HCT116 (cell line): ENCODE data around the gene HYAL2. TPM values are rescaled to one million over a fixed set of nuclear protein-coding genes. Genes with fewer than 3 reads are reported as not detected.
A peak's percentile ranks its signal among the peaks of the same experiment; 100 is the strongest.

Experiments
- ATAC-seq: fragments of 200-7000 bp; cut with Tn5 transposase; 2 replicates; pipeline ENCODE4 v1.9.1; 2020; ENCODE audit warnings: mild to moderate bottlenecking, moderate library complexity
- BruUV-seq: library from RNA; stranded (reverse); fragments of 400-500 nt; replicated peaks from 2 replicates; lab custom pipeline; 2021; lab: Mats Ljungman, UMichigan
- CTCF ChIA-PET: fragments of 300-600 bp; sonication (Branson Sonifier 250); formaldehyde crosslinking; loops from one replicate; lab custom pipeline; 2021; ENCODE audit warnings: antibody characterized with exemption; lab: Charles Lee
- POLR2A ChIA-PET: fragments of 300-600, 350-600 bp; sonication (Branson Sonifier 250); formaldehyde crosslinking; loops from one replicate; lab custom pipeline; 2021; ENCODE audit warnings: antibody characterized with exemption; lab: Charles Lee
- RAD21 ChIA-PET, 2 experiments: fragments of 300-600 bp; sonication (Branson Sonifier 250); formaldehyde crosslinking; loops; one replicate each; lab custom pipeline; 2023; ENCODE audit warnings: low total read pairs in 2 of 2; ENCODE audit not compliant: uncharacterized antibody in 2 of 2, unreplicated experiment in 2 of 2, low non-redundant PET in 1 of 2; lab: Charles Lee
- DNase-seq: peaks from one replicate; pipeline ENCODE4 v3.0.0-alpha.2; 2010; ENCODE audit warnings: low read depth, low spot score
- H2AFZ ChIP-seq: fragments of 200-600 bp; shearing (Covaris generic), sonication (generic); 2 replicates; pipeline ENCODE4 v1.6.1; 2017; ENCODE audit warnings: low read depth, mixed run types, mixed read lengths, antibody characterized with exemption, low read length; ENCODE audit not compliant: poor library complexity, severe bottlenecking
- H3K27ac ChIP-seq: 2 replicates; pipeline ENCODE4 v1.5.1; 2012; ENCODE audit warnings: low read depth, low read length
- H3K27me3 ChIP-seq: fragments of 200-600 bp; sonication (generic); 2 replicates; pipeline ENCODE4 v1.6.1; 2016; ENCODE audit warnings: mixed run types, low read length, mixed read lengths; ENCODE audit not compliant: insufficient read depth
- H3K36me3 ChIP-seq, 2 experiments: fragments of 200-500 bp in 1 of 2; fragments of 200-600 bp in 1 of 2; sonication (Bioruptor generic) in 1 of 2; sonication (generic) in 1 of 2; 2 replicates each; pipeline versions ENCODE4 v1.5.1 to v1.6.1; 2014 to 2016; ENCODE audit warnings: low read length in 2 of 2, inconsistent platforms in 1 of 2, mixed read lengths in 1 of 2, mixed run types in 1 of 2; ENCODE audit not compliant: insufficient read depth in 2 of 2, control insufficient read depth in 1 of 2
- H3K4me1 ChIP-seq, 2 experiments: fragments of 200-600 bp in 1 of 2; sonication (generic) in 1 of 2; 2 replicates each; pipeline versions ENCODE4 v1.5.1 to v1.6.1; 2012 to 2017; ENCODE audit warnings: low read length in 2 of 2, inconsistent platforms in 1 of 2, mild to moderate bottlenecking in 1 of 2, mixed read lengths in 1 of 2, mixed run types in 1 of 2, moderate library complexity in 1 of 2; ENCODE audit not compliant: insufficient read depth in 2 of 2, control insufficient read depth in 1 of 2
- H3K4me2 ChIP-seq: fragments of 200-600 bp; sonication (generic); 2 replicates; pipeline ENCODE4 v1.6.1; 2017; ENCODE audit warnings: mixed run types, low read length, mixed read lengths
- H3K4me3 ChIP-seq, 2 experiments: fragments of 200-600 bp in 1 of 2; sonication (generic) in 1 of 2; replicated peaks in 1 of 2; 2 replicates each; pipeline ENCODE4 v1.5.1; 2011 to 2016; ENCODE audit warnings: low read length in 2 of 2, control low read depth in 1 of 2, low read depth in 1 of 2, mild to moderate bottlenecking in 1 of 2, mixed read lengths in 1 of 2, mixed run types in 1 of 2
- H3K79me2 ChIP-seq: fragments of 200-600 bp; sonication (generic); 2 replicates; pipeline ENCODE4 v1.6.1; 2017; ENCODE audit warnings: mild to moderate bottlenecking, mixed run types, low read length, moderate library complexity, mixed read lengths; ENCODE audit not compliant: insufficient read depth
- H3K9ac ChIP-seq: fragments of 200-600 bp; sonication (generic); 2 replicates; pipeline ENCODE4 v1.6.1; 2016; ENCODE audit warnings: low read length, mixed read lengths
- H3K9me2 ChIP-seq: fragments of 200-600 bp; sonication (generic), shearing (Covaris generic); 2 replicates; pipeline ENCODE4 v1.6.1; 2017; ENCODE audit warnings: mixed run types, mild to moderate bottlenecking, moderate library complexity; ENCODE audit not compliant: insufficient read depth
- H3K9me3 ChIP-seq, 2 experiments: fragments of 200-500 bp in 1 of 2; fragments of 200-600 bp in 1 of 2; sonication (Bioruptor generic) in 1 of 2; sonication (generic) in 1 of 2; 2 replicates each; pipeline ENCODE4 v1.6.1; 2014 to 2017; ENCODE audit warnings: low read length in 2 of 2, mixed read lengths in 2 of 2, inconsistent platforms in 1 of 2, low read depth in 1 of 2, mild to moderate bottlenecking in 1 of 2, mixed run types in 1 of 2, moderate library complexity in 1 of 2; ENCODE audit not compliant: control insufficient read depth in 1 of 2, insufficient read depth in 1 of 2
- H4K20me1 ChIP-seq: fragments of 200-600 bp; sonication (generic), shearing (Covaris generic); 2 replicates; pipeline ENCODE4 v1.6.1; 2017; ENCODE audit warnings: mixed run types, mild to moderate bottlenecking, moderate library complexity; ENCODE audit not compliant: insufficient read depth
- ATF3 ChIP-seq: IDR thresholded peaks from 2 replicates; pipeline ENCODE4 v1.6.1; 2012
- CBX3 ChIP-seq: IDR thresholded peaks from 2 replicates; pipeline ENCODE4 v1.6.1; 2012; ENCODE audit warnings: low read depth
- CEBPB ChIP-seq: IDR thresholded peaks from 2 replicates; pipeline ENCODE4 v1.6.1; 2012; ENCODE audit warnings: low read depth
- ELF1 ChIP-seq: IDR thresholded peaks from 2 replicates; pipeline ENCODE4 v1.6.1; 2012; ENCODE audit warnings: low read depth, borderline replicate concordance
- EZH2phosphoT487 ChIP-seq: fragments of 200-600 bp; IDR thresholded peaks from 2 replicates; pipeline ENCODE4 v1.6.1; 2018; ENCODE audit warnings: antibody characterized with exemption, borderline replicate concordance
- FOSL1 ChIP-seq: IDR thresholded peaks from 2 replicates; pipeline ENCODE4 v1.6.1; 2012; ENCODE audit warnings: low read depth
- JUND ChIP-seq: IDR thresholded peaks from 2 replicates; pipeline ENCODE4 v1.6.1; 2012
- MAX ChIP-seq: IDR thresholded peaks from 2 replicates; pipeline ENCODE4 v1.6.1; 2012
- POLR2A ChIP-seq: IDR thresholded peaks from 2 replicates; pipeline ENCODE4 v1.7.0; 2011; ENCODE audit warnings: borderline replicate concordance; ENCODE audit not compliant: insufficient read depth, insufficient read length; ENCODE audit errors: extremely low read depth
- POLR2AphosphoS5 ChIP-seq: IDR thresholded peaks from 2 replicates; pipeline ENCODE4 v1.6.1; 2011; ENCODE audit warnings: mild to moderate bottlenecking, low read depth, low read length, moderate library complexity
- SIN3A ChIP-seq: IDR thresholded peaks from 2 replicates; pipeline ENCODE4 v1.6.1; 2012; ENCODE audit warnings: low read depth
- SP1 ChIP-seq: IDR thresholded peaks from 2 replicates; pipeline ENCODE4 v1.6.1; 2012; ENCODE audit warnings: low read depth
- TCF7L2 ChIP-seq: IDR thresholded peaks from 2 replicates; pipeline ENCODE4 v1.7.0; 2011; ENCODE audit warnings: borderline replicate concordance, inconsistent platforms; ENCODE audit not compliant: insufficient read depth, insufficient read length; ENCODE audit errors: extremely low read depth
- YY1 ChIP-seq: IDR thresholded peaks from 2 replicates; pipeline ENCODE4 v1.6.1; 2011; ENCODE audit warnings: low read length, low read depth, moderate library complexity, mild to moderate bottlenecking; ENCODE audit not compliant: insufficient replicate concordance; ENCODE audit errors: extremely low read depth
- ZFX ChIP-seq: fragments of 450-650 bp; IDR thresholded peaks from 2 replicates; pipeline ENCODE4 v1.6.1; 2017
- intact Hi-C: fragments of 100-400 bp; cut with micrococcal nuclease; formaldehyde crosslinking; loops from 2 replicates; pipeline ENCODE4 v1.10.0; 2022
- total RNA-seq: library from RNA; stranded (reverse); gene quantifications from one replicate; pipeline ENCODE4 v1.2.1, GENCODE V29; 2021; ENCODE audit not compliant: unreplicated experiment
- TF ChIP-seq, protein P1 (sequence below): IDR thresholded peaks from 2 replicates; pipeline ENCODE4 v1.6.1; 2011; ENCODE audit warnings: mild to moderate bottlenecking, low read length, moderate library complexity; ENCODE audit not compliant: insufficient replicate concordance; ENCODE audit errors: extremely low read depth

The HYAL2 gene
- total RNA-seq, 1 experiment from 2014 or later, result 42.2 TPM

- Histone ChIP-seq H3K79me2 (peaks cover 26% of the 10 kb centered on the region), H3K4me1 (peaks cover 6 to 37% of the 10 kb centered on the region in 2 experiments), H3K27me3 (no peaks in the 10 kb centered on the region), H3K4me2 (peak within 1 kb of the TSS; percentile 91), H2AFZ (no peak within 1 kb of the TSS), H3K27ac (peak within 1 kb of the TSS; percentile 70), H3K9me2 (no peaks in the 10 kb centered on the region), H4K20me1 (no peaks in the 10 kb centered on the region)
- TSS peak; percentile 47 for BruUV-seq
- ChIA-PET CTCF (interaction anchor here (0.8 to 1.7 kb wide), 4 partner anchors 10 to 192 kb away, joined by 3 to 9 read pairs (median 6); partner anchors contain the start of gene RASSF1), RAD21 (no interaction called here)
- DNase-seq, result peak; percentile 89
- no peak for TF ChIP-seq CEBPB
- TF ChIP-seq ELF1, result no peak
- peak; percentile 94 for TF ChIP-seq POLR2AphosphoS5
- peak; percentile 74; the same call in 1 of the 2 replicates for TF ChIP-seq ZFX
- TF ChIP-seq YY1, result no peak
- TF ChIP-seq SP1, result no peak
- peak; percentile 78 for TF ChIP-seq POLR2A
- TF ChIP-seq FOSL1, result no peak
- no peak for TF ChIP-seq EZH2phosphoT487
- no peak for TF ChIP-seq MAX
- TF ChIP-seq ATF3, result no peak
- no peak for TF ChIP-seq SIN3A
- TF ChIP-seq JUND, result no peak
- no peak for TF ChIP-seq TCF7L2
- TF ChIP-seq CBX3, result no peak
- TF ChIP-seq, protein P1, sequence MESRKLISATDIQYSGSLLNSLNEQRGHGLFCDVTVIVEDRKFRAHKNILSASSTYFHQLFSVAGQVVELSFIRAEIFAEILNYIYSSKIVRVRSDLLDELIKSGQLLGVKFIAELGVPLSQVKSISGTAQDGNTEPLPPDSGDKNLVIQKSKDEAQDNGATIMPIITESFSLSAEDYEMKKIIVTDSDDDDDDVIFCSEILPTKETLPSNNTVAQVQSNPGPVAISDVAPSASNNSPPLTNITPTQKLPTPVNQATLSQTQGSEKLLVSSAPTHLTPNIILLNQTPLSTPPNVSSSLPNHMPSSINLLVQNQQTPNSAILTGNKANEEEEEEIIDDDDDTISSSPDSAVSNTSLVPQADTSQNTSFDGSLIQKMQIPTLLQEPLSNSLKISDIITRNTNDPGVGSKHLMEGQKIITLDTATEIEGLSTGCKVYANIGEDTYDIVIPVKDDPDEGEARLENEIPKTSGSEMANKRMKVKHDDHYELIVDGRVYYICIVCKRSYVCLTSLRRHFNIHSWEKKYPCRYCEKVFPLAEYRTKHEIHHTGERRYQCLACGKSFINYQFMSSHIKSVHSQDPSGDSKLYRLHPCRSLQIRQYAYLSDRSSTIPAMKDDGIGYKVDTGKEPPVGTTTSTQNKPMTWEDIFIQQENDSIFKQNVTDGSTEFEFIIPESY, result no peak
- TF ChIP-seq, all 23 proteins: peak for 3
- H3K4me3 ChIP-seq, result peak within 1 kb of the TSS; percentile 73 to 83
- ATAC-seq, result peak; percentile 92
- H3K9me3 ChIP-seq, result no peaks in the 10 kb centered on the region
- H3K9ac ChIP-seq, result peak within 1 kb of the TSS; percentile 72
- POLR2A ChIA-PET, result interaction anchor here (0.6 to 2.2 kb wide), 9 partner anchors 9 to 198 kb away, joined by 3 to 21 read pairs (median 3); partner anchors contain the start of genes RASSF1, TMEM115 and TUSC2
- peaks cover 7 to 31% of the 10 kb centered on the region in 2 experiments; a peak in 2 of 4 replicates for H3K36me3 ChIP-seq
- intact Hi-C loops, result loop anchor here (1.0 to 10.0 kb wide), 2 partner anchors 9 to 1034 kb away; partner anchors contain the start of genes MANF and TMEM115
These were observed 28.2 kb upstream of the HYAL2 start, which contains the start of the genes CYB561D2 and NPRL2 for GRCh38 chr3:50350527-50351322. Gene CYB561D2 (plus strand): TSS chr3:50350862. CDS start chr3:50351434, 572 bp downstream. Gene NPRL2 (minus strand): TSS chr3:50350775. CDS start chr3:50350652, 123 bp downstream.
